Kidney epithelial cell (primary cell): ENCODE data around the gene TXNDC5. TPM values are rescaled to one million over a fixed set of nuclear protein-coding genes. Genes with fewer than 3 reads are reported as not detected.

Experiments
- DNase-seq: peaks from one replicate; pipeline ENCODE4 v3.0.0-alpha.2; 2010; ENCODE audit warnings: low read depth
- H3K27me3 ChIP-seq: 2 replicates; pipeline ENCODE4 v1.6.0; 2011; ENCODE audit warnings: low read length; ENCODE audit not compliant: control insufficient read depth, insufficient read depth
- H3K36me3 ChIP-seq: 2 replicates; pipeline ENCODE4 v1.5.1; 2011; ENCODE audit warnings: low read length; ENCODE audit not compliant: control insufficient read depth, insufficient read depth
- H3K4me3 ChIP-seq: 2 replicates; pipeline ENCODE4 v1.5.1; 2011; ENCODE audit warnings: low read depth, mild to moderate bottlenecking, control low read depth, low read length
- total RNA-seq: library from RNA; depleted of rRNA; stranded (reverse); fragments of >200 nt; gene quantifications from 2 replicates; pipeline ENCODE4 v1.2.3, GENCODE V29; 2015
- TF ChIP-seq, protein P1 (sequence below): IDR thresholded peaks from 2 replicates; pipeline ENCODE4 v1.5.1; 2011; ENCODE audit warnings: mild to moderate bottlenecking, moderate library complexity, low read length, control low read depth, inconsistent platforms; ENCODE audit not compliant: insufficient read depth, poor library complexity, severe bottlenecking

The TXNDC5 gene
- total RNA-seq, 1 donor from 2014 or later: 193 TPM

DNA sequence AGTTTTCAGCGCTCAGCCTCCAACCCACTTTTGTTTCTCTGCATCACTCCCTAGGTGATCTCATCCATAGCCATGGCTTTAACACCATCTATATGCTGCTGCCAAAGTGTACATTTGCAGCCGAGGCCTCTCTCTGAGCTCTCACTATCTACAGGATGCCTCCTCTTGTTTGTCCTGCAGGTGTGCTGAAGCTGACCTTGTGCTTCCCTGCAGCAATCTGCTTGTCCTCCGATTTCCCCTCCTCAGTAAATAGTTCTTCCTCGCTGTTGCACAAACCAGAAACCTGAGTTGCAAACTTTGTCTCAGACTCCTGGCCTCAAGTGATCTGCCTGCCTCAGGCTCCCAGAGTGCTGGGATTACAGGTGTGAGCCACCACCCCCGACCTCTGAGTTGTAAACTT, 3.7 kb upstream of the TXNDC5 start:
- no peak overlapping the region for H3K4me3 ChIP-seq
- TF ChIP-seq, protein P1, sequence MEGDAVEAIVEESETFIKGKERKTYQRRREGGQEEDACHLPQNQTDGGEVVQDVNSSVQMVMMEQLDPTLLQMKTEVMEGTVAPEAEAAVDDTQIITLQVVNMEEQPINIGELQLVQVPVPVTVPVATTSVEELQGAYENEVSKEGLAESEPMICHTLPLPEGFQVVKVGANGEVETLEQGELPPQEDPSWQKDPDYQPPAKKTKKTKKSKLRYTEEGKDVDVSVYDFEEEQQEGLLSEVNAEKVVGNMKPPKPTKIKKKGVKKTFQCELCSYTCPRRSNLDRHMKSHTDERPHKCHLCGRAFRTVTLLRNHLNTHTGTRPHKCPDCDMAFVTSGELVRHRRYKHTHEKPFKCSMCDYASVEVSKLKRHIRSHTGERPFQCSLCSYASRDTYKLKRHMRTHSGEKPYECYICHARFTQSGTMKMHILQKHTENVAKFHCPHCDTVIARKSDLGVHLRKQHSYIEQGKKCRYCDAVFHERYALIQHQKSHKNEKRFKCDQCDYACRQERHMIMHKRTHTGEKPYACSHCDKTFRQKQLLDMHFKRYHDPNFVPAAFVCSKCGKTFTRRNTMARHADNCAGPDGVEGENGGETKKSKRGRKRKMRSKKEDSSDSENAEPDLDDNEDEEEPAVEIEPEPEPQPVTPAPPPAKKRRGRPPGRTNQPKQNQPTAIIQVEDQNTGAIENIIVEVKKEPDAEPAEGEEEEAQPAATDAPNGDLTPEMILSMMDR: no peak
- H3K27me3 ChIP-seq: peaks cover 14% of the 10 kb centered on the region
- no peaks in the 10 kb centered on the region for H3K36me3 ChIP-seq
- DNase-seq: no peak

DNA sequence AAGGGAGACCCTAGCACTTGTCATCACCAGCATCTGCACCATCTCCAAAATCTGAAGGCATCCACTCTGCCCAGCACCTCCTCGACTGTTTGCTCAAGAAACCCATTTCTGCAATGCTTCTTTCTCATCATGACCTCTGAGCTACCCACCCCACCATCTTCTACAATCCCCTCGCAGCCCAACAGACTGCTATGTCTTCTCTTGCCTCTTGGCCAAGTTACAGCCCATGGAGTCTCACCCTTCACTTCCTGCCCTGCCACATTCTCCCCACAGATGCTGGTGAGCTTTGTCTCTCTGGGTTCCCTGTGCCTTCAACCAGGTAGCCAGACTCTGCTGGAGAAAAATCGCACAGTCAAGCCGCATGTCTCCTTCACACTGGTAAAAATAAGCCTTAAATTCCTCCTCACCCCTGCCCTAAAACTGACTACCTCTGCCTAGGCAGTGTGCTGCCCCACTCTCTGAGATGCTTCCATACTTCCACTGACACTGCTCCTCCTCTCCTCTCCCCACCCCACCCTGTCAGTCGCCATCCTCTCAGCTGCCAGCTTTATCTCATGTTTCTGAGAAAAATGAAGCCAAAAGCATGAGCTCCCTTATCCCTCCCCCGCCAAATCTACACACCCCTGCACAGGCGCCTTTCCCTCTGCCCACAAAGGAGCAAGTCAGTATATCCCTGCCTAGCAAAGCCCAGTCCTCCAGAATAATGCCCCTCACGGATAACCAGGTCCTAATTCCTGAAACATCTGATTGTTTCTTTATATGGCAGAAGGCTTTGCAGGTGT, 2.3 kb upstream of the TXNDC5 start:
- Histone ChIP-seq H3K36me3 (no peaks in the 10 kb centered on the region), H3K4me3 (no peak overlapping the region), H3K27me3 (peaks cover 14% of the 10 kb centered on the region)
- DNase-seq: no peak
- TF ChIP-seq, protein P1: no peak

DNA sequence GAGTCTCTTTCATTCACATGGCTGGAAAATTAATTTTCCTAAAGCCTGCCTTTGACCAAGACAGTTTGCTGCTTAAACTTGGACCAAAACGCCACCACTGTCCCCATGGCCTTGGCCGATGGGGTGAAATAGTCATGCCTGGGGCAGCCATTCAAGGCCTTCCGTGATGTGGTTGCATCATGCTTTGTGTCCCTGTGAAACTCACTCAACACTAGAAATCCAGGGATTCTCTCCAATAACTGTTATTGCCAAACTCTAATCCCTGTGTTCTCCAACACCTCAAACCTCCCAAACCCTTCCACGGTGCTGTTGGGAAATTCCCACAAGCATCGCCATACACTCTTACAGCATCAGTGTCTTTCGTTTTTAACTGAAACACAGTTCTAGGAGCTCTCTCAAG, 1.4 kb upstream of the TXNDC5 start:
- H3K36me3 ChIP-seq: no peaks in the 10 kb centered on the region
- peaks cover 14% of the 10 kb centered on the region for H3K27me3 ChIP-seq
- no peak for DNase-seq
- TF ChIP-seq, protein P1: no peak
- H3K4me3 ChIP-seq: no peak overlapping the region

DNA sequence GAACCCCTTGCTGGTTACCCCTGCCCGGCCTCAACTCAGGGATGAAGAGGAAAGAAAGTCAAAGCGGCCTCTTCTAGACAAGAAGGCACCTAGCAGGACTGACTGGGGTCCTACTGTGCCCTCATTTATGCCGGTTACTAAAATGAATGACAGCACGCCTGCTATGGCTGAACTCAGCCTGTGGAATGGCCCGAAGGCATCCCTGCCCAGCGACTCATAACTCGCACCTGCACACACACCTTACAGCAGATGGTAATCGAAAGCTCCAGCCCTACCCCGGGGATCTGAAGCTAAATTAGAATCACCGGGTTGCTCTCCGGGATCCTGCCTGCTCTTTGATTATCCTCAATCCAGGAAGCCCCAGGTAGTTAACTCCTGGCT, 747 bp upstream of the TXNDC5 start:
- no peak for DNase-seq
- H3K27me3 ChIP-seq: peaks cover 14% of the 10 kb centered on the region
- peak overlapping the region; percentile 61 for H3K4me3 ChIP-seq
- H3K36me3 ChIP-seq: no peaks in the 10 kb centered on the region
- TF ChIP-seq, protein P1: no peak

DNA sequence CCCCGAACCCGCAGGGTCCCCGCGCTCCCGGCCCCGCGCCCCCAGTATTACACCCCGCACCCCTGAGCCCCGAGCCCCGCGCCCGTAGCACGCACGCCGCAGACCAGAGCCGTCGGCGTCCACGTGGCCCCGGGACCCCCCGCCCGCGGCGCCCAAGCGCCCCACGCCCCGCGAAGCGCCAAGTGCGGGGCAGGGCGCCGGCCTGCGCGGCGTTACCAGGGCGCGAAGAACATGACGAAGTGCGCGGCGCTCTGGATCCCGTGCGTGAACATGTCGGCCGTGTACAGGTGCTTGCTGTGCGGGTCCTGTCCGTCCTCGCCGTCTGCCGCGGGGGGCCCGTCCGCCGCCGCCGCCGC, 312 bp downstream of the TXNDC5 start:
- TF ChIP-seq, protein P1: no peak
- Histone ChIP-seq H3K27me3 (peaks cover 14% of the 10 kb centered on the region), H3K36me3 (no peaks in the 10 kb centered on the region), H3K4me3 (peak overlapping the region; percentile 78)
- DNase-seq: no peak
